Caki2 (cell line): ENCODE data around the gene CORO1C. TPM values are rescaled to one million over a fixed set of nuclear protein-coding genes. Genes with fewer than 3 reads are reported as not detected.

ENCODE experiments used
- DNase-seq: peaks from one replicate; pipeline ENCODE4 v3.0.0-alpha.2; 2015; ENCODE audit warnings: low read depth
- in situ Hi-C: cut with HindIII; loops from 2 replicates; pipeline ENCODE4 v1.10.0; 2016; ENCODE audit warnings: low sequenced_read_pairs, low pct_unique_long_range_greater_than_20kb, mixed read lengths
- total RNA-seq: library from RNA; depleted of rRNA; stranded (reverse); fragments of >200 nt; shearing (Covaris generic); gene quantifications from 2 replicates; pipeline ENCODE4 v1.2.3, GENCODE V29; 2014; ENCODE audit warnings: low replicate concordance

CORO1C gene
- total RNA-seq, 1 experiment from 2014 or later = 89.9 TPM

- in situ Hi-C loops = loop anchor here (10.0 kb wide), 1 partner anchor 55 kb away; no protein-coding TSS in a partner anchor
- no peak for DNase-seq
Measured at GRCh38 chr12:108729612-108730364, 1.5 kb downstream of the CORO1C start.

GRCh38 chr12:108728820-108729611, 2.3 kb downstream of the CORO1C start:
- in situ Hi-C loops = loop anchor here (10.0 kb wide), 1 partner anchor 54 kb away; no protein-coding TSS in a partner anchor
- DNase-seq = no peak

GRCh38 chr12:108727868-108728735, 3.2 kb downstream of the CORO1C start:
- no peak for DNase-seq
- in situ Hi-C loops = loop anchor here (10.0 kb wide), 1 partner anchor 53 kb away; no protein-coding TSS in a partner anchor

GRCh38 chr12:108727161-108727560, 4.2 kb downstream of the CORO1C start:
- in situ Hi-C loops = loop anchor here (10.0 kb wide), 1 partner anchor 52 kb away; no protein-coding TSS in a partner anchor
- DNase-seq = no peak

- no peak for DNase-seq
- in situ Hi-C loops = loop anchor here (10.0 kb wide), 1 partner anchor 50 kb away; no protein-coding TSS in a partner anchor
Measured at GRCh38 chr12:108724890-108725151, 6.5 kb downstream of the CORO1C start.

GRCh38 chr12:108724054-108724889, 7.0 kb downstream of the CORO1C start:
- in situ Hi-C loops = loop anchor here (10.0 kb wide), 1 partner anchor 49 kb away; no protein-coding TSS in a partner anchor
- peak; percentile 33 for DNase-seq

GRCh38 chr12:108722992-108723766, 8.1 kb downstream of the CORO1C start:
- DNase-seq = peak; percentile 88
- in situ Hi-C loops = loop anchor here (10.0 kb wide), 1 partner anchor 48 kb away; no protein-coding TSS in a partner anchor

- in situ Hi-C loops = loop anchor here (10.0 kb wide), 1 partner anchor 48 kb away; no protein-coding TSS in a partner anchor
- DNase-seq = no peak
Measured at GRCh38 chr12:108722463-108722862, 8.9 kb downstream of the CORO1C start.

GRCh38 chr12:108721824-108722223, 9.5 kb downstream of the CORO1C start:
- in situ Hi-C loops = loop anchor here (10.0 kb wide), 1 partner anchor 47 kb away; no protein-coding TSS in a partner anchor
- no peak for DNase-seq

- DNase-seq = no peak
- in situ Hi-C loops = loop anchor here (10.0 kb wide), 1 partner anchor 46 kb away; no protein-coding TSS in a partner anchor
Measured at GRCh38 chr12:108720757-108721514, 10.4 kb downstream of the CORO1C start.

GRCh38 chr12:108717243-108717642, 14.1 kb downstream of the CORO1C start:
- in situ Hi-C loops = no loop called here
- no peak for DNase-seq

GRCh38 chr12:108714866-108715265, 16.5 kb downstream of the CORO1C start:
- in situ Hi-C loops = no loop called here
- no peak for DNase-seq

GRCh38 chr12:108713471-108713870, 17.8 kb downstream of the CORO1C start:
- no peak for DNase-seq
- in situ Hi-C loops = no loop called here

- in situ Hi-C loops = no loop called here
- DNase-seq = no peak
Measured at GRCh38 chr12:108712925-108713203, 18.5 kb downstream of the CORO1C start.

- in situ Hi-C loops = no loop called here
- no peak for DNase-seq
Measured at GRCh38 chr12:108712165-108712924, 19.0 kb downstream of the CORO1C start.
